CD4-positive, alpha-beta T cell treated with Interleukin-15 for 4 hours (primary cell): ENCODE measurements around the gene CUL9.

Experiments
- DNase-seq: peaks from one replicate; pipeline ENCODE4 v3.0.0-alpha.2; 2020; ENCODE audit warnings: low spot score

The CUL9 gene

DNA sequence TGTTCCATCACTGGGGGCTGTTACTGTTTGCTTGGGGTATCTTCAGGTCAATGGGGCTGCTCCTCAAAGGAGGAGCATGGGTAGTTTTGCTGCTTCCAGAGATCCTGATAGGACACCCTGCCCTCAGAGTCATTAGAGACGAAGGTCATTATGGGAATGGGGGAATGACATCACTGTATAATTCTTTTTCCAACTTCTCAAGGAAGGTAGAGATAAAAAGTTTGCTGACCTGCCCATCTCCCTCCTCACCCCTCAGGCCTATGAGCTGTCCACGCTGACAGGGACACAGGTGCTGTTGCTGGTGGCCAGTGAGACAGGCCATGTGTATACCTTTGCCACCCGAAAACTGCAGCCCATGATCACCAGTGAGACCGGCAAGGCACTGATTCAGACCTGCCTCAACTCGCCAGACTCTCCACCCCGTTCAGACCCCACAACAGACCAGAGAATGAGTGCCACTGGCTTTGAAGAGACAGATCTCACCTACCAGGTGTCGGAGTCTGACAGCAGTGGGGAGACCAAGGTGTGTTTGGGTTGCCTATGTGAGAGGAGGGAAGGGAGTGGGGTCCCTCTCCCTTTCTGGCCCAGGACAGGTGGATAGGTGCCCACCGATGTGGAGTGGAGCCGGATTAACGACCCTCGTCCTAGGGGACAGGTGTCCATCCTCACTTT, 8.3 kb upstream of the CUL9 start:
- DNase-seq = no peak

- peak; percentile 99 for DNase-seq
Measured at GRCh38 chr6:43174263-43175112, 7.5 kb upstream of the CUL9 start.

GRCh38 chr6:43175676-43176422, 6.1 kb upstream of the CUL9 start:
- DNase-seq = no peak

DNA sequence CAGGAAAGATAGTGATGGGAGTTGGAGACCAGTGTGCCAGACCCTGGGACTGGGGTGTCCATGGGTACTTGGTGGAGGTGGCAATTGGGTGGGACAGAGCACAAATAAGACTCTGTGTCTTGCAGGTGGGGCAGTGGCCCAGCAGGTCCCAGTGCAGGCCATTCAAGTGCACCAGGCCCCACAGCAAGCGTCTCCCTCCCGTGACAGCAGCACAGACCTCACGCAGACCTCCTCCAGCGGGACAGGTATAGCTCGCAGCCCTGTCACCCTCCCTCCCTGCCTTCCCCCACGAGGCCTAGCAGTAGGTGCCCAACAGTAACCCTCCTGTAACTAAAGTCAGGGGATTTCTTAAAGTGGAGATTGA, 5.6 kb upstream of the CUL9 start:
- DNase-seq = no peak

DNA sequence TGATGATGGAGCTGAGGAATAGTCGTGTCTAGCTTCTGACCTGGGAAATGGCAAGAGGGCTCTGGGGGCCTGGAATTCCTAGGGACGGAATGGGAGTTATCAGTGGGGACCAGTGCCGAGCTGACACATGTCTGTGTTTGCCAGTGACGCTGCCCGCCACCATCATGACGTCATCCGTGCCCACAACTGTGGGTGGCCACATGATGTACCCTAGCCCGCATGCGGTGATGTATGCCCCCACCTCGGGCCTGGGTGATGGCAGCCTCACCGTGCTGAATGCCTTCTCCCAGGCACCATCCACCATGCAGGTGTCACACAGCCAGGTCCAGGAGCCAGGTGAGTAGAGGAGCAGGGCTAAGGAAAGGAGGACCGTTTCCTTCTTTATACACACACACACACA, 3.8 kb upstream of the CUL9 start:
- DNase-seq = no peak

DNA sequence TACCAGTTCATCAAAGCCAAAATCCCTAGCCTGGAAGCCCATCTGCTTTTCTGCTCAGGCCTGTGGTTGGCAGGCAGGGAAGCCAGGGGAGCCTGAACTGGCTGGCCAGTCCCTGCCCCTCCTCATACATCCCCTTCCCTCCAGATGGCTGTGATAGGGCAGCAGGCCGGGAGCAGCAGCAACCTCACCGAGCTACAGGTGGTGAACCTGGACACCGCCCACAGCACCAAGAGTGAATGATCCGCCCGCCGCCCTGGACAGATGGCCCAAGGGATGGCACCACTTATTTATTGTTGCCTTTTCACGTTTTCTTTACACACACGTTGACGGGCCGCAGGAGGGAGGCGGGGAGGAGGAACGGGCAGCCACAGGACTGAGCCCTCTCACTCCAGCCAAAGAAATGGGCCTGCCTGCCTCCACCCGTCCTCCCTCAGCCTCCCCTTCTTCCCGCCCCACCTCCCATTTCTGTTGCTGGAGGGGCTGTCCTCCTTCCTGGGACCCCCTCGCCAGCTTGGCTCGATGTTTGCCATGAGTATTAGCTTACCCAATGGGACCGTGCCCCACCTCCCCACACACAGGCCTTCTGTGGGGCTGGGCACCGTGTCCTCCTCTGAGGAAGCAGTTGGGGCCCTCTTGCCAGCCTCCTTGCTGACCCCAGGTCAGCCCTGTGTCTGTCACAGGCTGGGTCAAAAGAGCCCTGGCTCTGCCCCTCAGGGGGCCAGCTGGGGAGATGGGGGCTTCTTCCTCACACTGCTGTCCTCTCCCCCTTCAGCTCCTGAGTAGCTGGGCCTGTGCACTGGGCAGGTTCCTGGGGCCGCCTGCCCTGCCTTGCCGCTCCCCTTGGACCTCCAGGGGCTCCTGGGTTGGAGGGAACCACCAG, 2.8 kb upstream of the CUL9 start:
- DNase-seq = no peak

GRCh38 chr6:43180058-43180457, 1.9 kb upstream of the CUL9 start:
- DNase-seq = no peak

- no peak for DNase-seq
Measured at GRCh38 chr6:43180985-43181384, 1.0 kb upstream of the CUL9 start.

DNA sequence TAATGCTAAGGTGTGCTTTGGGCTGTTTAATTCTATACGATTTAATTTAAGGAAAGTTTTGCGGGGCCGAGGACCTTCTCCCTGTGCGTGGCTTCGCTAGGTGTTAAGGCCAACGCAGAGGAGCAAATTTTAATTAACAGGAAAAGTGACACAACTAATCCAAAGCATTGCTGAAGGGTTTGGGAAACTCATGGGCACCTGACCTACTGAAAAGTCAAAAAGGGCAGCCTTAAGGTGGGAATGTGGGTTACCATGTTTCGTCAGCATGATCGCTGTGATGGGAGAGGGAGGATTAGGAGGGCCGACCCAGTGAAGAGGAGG, 415 bp upstream of the CUL9 start:
- no peak for DNase-seq

DNA sequence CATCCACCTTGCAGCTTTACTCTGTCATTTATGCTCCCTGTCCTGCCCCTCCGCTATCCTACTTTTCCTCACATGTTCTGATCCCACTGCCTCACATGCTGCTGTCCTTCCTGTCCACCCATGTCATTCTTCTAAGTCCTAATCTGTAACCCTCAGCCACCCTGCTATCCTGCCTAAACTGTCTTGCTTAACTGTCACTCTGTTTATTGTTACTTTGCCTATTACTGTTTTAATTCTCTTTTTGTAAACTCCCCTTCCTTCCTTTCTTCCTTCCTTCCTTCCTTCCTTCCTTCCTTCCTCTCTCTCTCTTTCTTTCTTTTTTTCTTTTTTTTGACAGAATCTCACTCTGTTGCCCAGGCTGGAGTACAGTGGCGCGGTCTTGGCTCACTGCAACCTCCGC, 1.4 kb downstream of the CUL9 start:
- no peak for DNase-seq

DNA sequence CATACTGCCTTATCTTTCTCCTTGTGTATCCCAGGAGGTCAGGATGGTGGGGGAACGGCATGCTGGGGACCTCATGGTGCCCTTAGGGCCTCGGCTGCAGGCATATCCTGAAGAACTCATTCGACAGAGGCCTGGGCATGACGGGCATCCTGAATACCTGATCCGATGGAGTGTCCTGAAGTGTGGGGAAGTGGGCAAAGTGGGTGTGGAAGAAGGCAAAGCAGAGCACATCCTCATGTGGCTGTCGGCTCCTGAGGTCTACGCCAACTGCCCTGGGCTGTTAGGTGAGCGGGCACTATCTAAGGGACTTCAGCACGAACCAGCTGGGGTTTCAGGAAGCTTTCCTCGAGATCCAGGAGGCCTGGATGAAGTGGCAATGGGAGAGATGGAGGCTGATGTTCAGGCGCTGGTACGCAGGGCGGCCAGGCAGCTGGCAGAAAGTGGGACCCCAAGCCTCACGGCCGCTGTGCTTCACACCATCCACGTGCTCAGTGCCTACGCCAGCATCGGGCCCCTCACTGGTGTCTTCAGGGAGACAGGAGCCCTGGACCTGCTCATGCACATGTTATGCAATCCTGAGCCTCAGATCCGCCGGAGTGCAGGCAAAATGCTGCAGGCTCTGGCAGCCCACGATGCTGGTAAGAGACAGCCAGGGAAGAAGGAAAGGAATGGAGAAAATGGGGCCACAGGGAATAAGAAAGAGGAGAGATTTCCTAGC, 2.4 kb downstream of the CUL9 start:
- no peak for DNase-seq

DNA sequence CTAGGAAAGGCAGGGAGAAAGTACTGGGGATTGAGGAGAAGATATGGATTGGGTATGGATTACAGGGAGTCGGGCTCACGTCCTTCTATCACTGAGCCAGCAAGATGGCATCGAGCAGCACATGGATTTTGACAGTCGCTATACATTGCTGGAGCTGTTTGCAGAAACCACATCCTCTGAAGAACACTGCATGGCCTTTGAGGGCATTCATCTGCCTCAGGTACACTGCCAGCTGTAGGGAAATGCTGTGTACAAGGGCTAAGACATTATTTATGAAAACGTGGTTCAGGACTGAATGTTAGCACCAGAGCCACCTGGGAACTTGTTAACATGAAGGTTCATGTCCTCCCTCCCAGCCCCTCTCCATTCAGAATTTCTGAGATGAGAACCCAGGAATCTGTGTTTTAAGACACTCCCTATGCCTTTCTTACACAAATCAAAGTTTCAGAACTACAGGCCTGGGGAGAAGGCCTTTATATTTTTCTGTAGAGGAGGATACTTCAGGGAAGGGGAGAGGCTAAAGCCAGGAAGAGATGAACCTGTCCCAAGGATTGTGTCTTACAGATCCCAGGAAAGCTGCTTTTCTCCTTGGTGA, 3.5 kb downstream of the CUL9 start:
- DNase-seq = peak; percentile 31

DNA sequence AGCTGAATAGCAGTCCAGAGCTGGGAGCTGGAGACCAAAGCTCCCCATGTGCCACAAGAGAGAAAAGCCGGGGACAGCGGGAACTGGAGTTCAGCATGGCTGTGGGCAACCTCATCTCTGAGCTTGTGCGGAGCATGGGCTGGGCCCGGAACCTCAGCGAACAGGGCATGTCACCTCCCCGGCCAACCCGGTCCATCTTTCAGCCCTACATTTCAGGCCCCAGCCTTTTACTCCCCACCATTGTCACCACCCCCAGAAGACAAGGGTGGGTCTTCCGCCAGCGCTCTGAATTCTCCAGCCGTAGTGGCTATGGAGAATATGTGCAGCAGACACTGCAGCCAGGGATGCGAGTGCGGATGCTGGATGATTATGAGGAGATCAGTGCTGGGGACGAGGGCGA, 4.0 kb downstream of the CUL9 start:
- DNase-seq = no peak

- DNase-seq = no peak
Measured at GRCh38 chr6:43186706-43187105, 4.7 kb downstream of the CUL9 start.

DNA sequence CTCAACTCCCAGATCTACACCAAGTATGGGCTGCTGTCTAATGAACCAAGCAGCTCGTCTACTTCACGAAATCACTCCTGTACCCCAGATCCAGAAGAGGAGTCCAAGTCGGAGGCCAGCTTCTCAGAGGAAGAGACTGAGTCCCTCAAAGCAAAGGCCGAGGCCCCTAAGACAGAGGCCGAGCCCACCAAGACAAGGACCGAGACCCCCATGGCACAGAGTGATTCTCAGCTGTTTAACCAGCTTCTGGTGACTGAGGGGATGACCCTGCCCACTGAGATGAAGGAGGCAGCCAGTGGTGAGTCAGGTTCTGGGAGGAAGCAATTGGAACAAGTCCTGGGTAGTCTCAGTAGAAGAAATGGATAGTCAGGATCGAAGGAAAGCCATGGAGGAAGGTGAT, 5.8 kb downstream of the CUL9 start:
- no peak for DNase-seq

DNA sequence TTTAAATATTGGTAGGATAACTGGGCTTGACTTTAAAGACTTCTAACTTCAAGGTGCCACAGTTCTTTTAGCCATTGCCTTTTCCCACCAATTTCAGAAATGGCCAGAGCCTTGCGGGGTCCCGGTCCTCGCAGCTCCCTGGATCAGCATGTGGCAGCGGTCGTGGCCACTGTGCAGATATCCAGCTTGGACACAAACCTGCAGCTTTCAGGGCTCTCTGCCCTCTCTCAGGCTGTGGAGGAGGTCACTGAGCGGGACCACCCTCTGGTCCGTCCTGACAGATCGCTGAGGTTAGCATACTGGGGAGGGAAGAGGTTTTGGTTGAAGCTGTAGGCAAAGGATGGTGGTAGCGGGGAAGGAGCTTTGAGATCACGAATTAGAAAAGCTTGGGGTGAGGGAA, 6.4 kb downstream of the CUL9 start:
- DNase-seq = no peak

DNA sequence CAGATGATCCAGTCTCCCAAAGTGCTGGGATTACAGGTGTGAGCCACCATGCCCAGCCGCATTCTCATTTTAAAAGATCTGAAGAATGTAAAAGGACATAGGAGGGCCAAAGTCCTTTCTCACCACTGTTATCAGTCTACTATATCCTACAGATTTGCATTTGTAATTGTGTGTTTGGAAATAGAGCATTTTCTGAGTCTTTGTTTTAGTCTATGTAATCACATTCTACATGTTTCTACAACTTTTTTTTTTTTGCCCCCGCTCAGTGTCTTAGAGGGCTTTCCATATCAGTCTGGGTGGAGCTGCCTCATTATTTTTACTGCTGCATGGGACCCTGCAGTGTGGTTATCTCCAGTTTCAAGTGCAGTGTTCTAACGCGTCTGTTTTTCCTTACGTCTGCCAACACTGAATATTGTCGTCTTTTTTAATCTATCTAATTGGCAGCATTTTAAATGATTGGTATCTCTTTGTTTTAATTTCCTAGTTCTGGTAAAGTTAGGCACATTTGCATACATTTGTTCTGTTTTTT, 7.8 kb downstream of the CUL9 start:
- DNase-seq = no peak

GRCh38 chr6:43192911-43193310, 10.9 kb downstream of the CUL9 start:
- DNase-seq = no peak

- no peak for DNase-seq
Measured at GRCh38 chr6:43193929-43194328, 11.9 kb downstream of the CUL9 start.

DNA sequence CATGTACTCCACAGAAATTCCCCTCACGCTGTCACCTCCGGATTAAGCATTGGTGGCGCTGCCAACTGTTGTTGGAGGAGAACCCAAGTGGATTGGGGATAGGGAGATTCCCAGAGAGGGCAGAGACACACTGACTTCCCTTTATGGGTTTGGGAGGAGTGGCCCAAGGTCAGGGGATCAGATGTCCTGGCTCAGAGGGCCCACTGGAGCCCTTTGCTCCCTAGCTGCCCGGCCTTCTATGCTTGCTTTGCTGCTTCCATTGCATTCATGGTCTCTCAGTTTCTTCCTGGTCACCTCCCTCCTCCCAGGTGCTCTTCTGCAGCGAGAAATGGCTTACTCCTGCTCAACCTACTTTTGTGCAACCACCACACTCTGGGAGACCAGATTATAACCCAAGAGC, 14.3 kb downstream of the CUL9 start:
- no peak for DNase-seq

DNA sequence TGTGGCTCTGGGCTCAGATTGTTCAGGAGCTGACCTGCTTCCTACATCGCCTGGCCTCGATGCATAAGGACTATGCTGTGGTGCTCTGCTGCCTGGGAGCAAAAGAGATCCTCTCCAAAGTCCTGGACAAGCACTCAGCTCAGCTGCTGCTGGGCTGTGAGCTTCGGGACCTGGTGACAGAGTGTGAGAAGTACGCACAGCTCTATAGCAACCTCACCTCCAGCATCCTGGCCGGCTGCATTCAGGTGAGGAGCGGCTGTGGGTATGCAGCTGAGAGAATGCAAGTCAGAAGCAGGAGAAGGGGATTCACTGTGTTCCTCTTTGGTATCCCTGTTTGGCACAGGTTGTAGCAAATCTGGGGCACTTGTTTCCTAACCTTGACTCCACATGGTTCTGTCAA, 17.9 kb downstream of the CUL9 start:
- no peak for DNase-seq
